ENCODE results near the gene SAYSD1. TPM values are rescaled to one million over a fixed set of nuclear protein-coding genes. Genes with fewer than 3 reads are reported as not detected.

SAYSD1 gene
- total and polyA plus RNA-seq, 2 of the 8 experiments (the other 6 are each of a cell fraction or from before 2014, with no cell fraction given) = 6.7 to 7.9 TPM

GRCh38 chr6:39084506-39084905, 30.5 kb downstream of the SAYSD1 start (continued):
- no peak for TF ChIP-seq CHD7 (IDR thresholded peaks at IDR 0.05; ENCODE audit: insufficient replicate concordance, low read length)

Data from H1 (cell line).